A172 (cell line): ENCODE measurements around the gene LILRA5. TPM values are rescaled to one million over a fixed set of nuclear protein-coding genes. Genes with fewer than 3 reads are reported as not detected.
A peak's percentile ranks its signal among the peaks of the same experiment; 100 is the strongest.
"Not testable (repeated sequence)": the region's sequence is repeated elsewhere in the genome, so short reads cannot be mapped to it uniquely, and the experiment has no call there.

Experiments used
- DNase-seq: peaks from one replicate; pipeline ENCODE4 v3.0.0-alpha.2; 2015; ENCODE audit warnings: low spot score
- total RNA-seq: library from RNA; depleted of rRNA; stranded (reverse); fragments of >200 nt; shearing (Covaris generic); gene quantifications from 2 replicates; pipeline ENCODE4 v1.2.3, GENCODE V29; 2014

LILRA5 gene
- total RNA-seq, 1 experiment from 2014 or later = not detected

GRCh38 chr19:54333586-54334298 lies 20.8 kb upstream of the LILRA5 start:
- DNase-seq = no peak

GRCh38 chr19:54332149-54332548 lies 19.2 kb upstream of the LILRA5 start:
- no peak for DNase-seq

- DNase-seq = no peak
These were observed 18.7 kb upstream of the LILRA5 start for GRCh38 chr19:54331626-54332025.

- no peak for DNase-seq
These were observed 16.7 kb upstream of the LILRA5 start for GRCh38 chr19:54329476-54330165.

- DNase-seq = not testable (repeated sequence)
These were observed 15.8 kb upstream of the LILRA5 start for GRCh38 chr19:54328781-54329180.

GRCh38 chr19:54325631-54326030 lies 12.7 kb upstream of the LILRA5 start:
- DNase-seq = no peak

- DNase-seq = peak; percentile 39
These were observed 12.2 kb upstream of the LILRA5 start for GRCh38 chr19:54325194-54325621.

- no peak for DNase-seq
These were observed 11.1 kb upstream of the LILRA5 start for GRCh38 chr19:54324071-54324470.

GRCh38 chr19:54322934-54323333 lies 10.0 kb upstream of the LILRA5 start:
- DNase-seq = not testable (repeated sequence)

GRCh38 chr19:54322295-54322694 lies 9.3 kb upstream of the LILRA5 start:
- DNase-seq = not testable (repeated sequence)

- DNase-seq = no peak
These were observed 7.1 kb upstream of the LILRA5 start for GRCh38 chr19:54319892-54320670.

GRCh38 chr19:54319049-54319448 lies 6.1 kb upstream of the LILRA5 start:
- DNase-seq = no peak

- DNase-seq = no peak
These were observed 4.9 kb upstream of the LILRA5 start for GRCh38 chr19:54317965-54318240.

- DNase-seq = no peak
These were observed 4.4 kb upstream of the LILRA5 start for GRCh38 chr19:54317108-54317964.

- peak; percentile 35 for DNase-seq
These were observed 3.8 kb upstream of the LILRA5 start for GRCh38 chr19:54316746-54317107.

- no peak for DNase-seq
These were observed 3.0 kb upstream of the LILRA5 start for GRCh38 chr19:54315956-54316355.

GRCh38 chr19:54312011-54312410 lies 955 bp downstream of the LILRA5 start:
- DNase-seq = no peak

- no peak for DNase-seq
These were observed 1.5 kb downstream of the LILRA5 start for GRCh38 chr19:54311486-54311885.

GRCh38 chr19:54310543-54310942 lies 2.4 kb downstream of the LILRA5 start:
- DNase-seq = no peak

GRCh38 chr19:54309811-54310210 lies 3.2 kb downstream of the LILRA5 start:
- no peak for DNase-seq

GRCh38 chr19:54307389-54308020 lies 5.5 kb downstream of the LILRA5 start:
- DNase-seq = no peak
